H9 (cell line): ENCODE data around the gene MORN1. TPM values are rescaled to one million over a fixed set of nuclear protein-coding genes. Genes with fewer than 3 reads are reported as not detected.

Experiments
- DNase-seq: peaks from one replicate; pipeline ENCODE4 v3.0.0-alpha.2; 2017
- H2AFZ ChIP-seq: one replicate; pipeline ENCODE4 v1.6.1; 2013; ENCODE audit warnings: mild to moderate bottlenecking, low read length, control low read depth, moderate library complexity
- H2AK5ac ChIP-seq: 2 replicates; pipeline ENCODE4 v1.6.1; 2013; ENCODE audit warnings: low read length, control low read depth, mixed read lengths; ENCODE audit not compliant: insufficient read length
- H2BK120ac ChIP-seq: one replicate; pipeline ENCODE4 v1.6.1; 2013; ENCODE audit warnings: low read depth, mild to moderate bottlenecking, low read length, control low read depth, inconsistent platforms; ENCODE audit not compliant: poor library complexity, severe bottlenecking
- H2BK12ac ChIP-seq: 2 replicates; pipeline ENCODE4 v1.6.1; 2013; ENCODE audit warnings: low read length, control low read depth, mixed read lengths, low read depth; ENCODE audit not compliant: insufficient read length
- H2BK15ac ChIP-seq: 2 replicates; pipeline ENCODE4 v1.6.1; 2013; ENCODE audit warnings: low read depth, low read length, control low read depth
- H2BK20ac ChIP-seq: one replicate; pipeline ENCODE4 v1.6.1; 2013; ENCODE audit warnings: low read depth, mild to moderate bottlenecking, low read length, control low read depth, inconsistent platforms; ENCODE audit not compliant: poor library complexity, severe bottlenecking
- H2BK5ac ChIP-seq: 2 replicates; pipeline ENCODE4 v1.6.1; 2013; ENCODE audit warnings: low read length, control low read depth, mixed read lengths; ENCODE audit not compliant: insufficient read length
- H3K14ac ChIP-seq: 2 replicates; pipeline ENCODE4 v1.6.1; 2013; ENCODE audit warnings: low read length, control low read depth; ENCODE audit not compliant: insufficient read depth
- H3K18ac ChIP-seq: 2 replicates; pipeline ENCODE4 v1.6.1; 2013; ENCODE audit warnings: low read depth, mild to moderate bottlenecking, mixed read lengths, low read length, control low read depth; ENCODE audit not compliant: insufficient read length
- H3K23ac ChIP-seq: 2 replicates; pipeline ENCODE4 v1.6.1; 2013; ENCODE audit warnings: low read length, control low read depth, mixed read lengths, low read depth; ENCODE audit not compliant: insufficient read length
- H3K23me2 ChIP-seq: 2 replicates; pipeline ENCODE4 v1.6.1; 2013; ENCODE audit warnings: low read depth, mild to moderate bottlenecking, mixed read lengths, low read length, control low read depth; ENCODE audit not compliant: insufficient read length, poor library complexity, severe bottlenecking
- H3K27ac ChIP-seq: 2 replicates; pipeline ENCODE4 v1.5.1; 2013; ENCODE audit warnings: low read length, control low read depth, mixed read lengths, low read depth; ENCODE audit not compliant: insufficient read length
- H3K27me3 ChIP-seq: 2 replicates; pipeline ENCODE4 v1.6.1; 2013; ENCODE audit warnings: low read length, control low read depth, inconsistent platforms; ENCODE audit not compliant: insufficient read depth
- H3K4ac ChIP-seq: 2 replicates; pipeline ENCODE4 v1.6.1; 2013; ENCODE audit warnings: low read depth, mild to moderate bottlenecking, control low read depth, inconsistent platforms, low read length, moderate library complexity
- H3K4me1 ChIP-seq: 2 replicates; pipeline ENCODE4 v1.6.1; 2013; ENCODE audit warnings: low read length, control low read depth, inconsistent platforms; ENCODE audit not compliant: insufficient read depth
- H3K4me2 ChIP-seq: 2 replicates; pipeline ENCODE4 v1.6.1; 2013; ENCODE audit warnings: low read length, control low read depth, mixed read lengths; ENCODE audit not compliant: insufficient read length, insufficient read depth
- H3K56ac ChIP-seq: 2 replicates; pipeline ENCODE4 v1.6.1; 2013; ENCODE audit warnings: low read depth, mild to moderate bottlenecking, mixed read lengths, low read length, control low read depth; ENCODE audit not compliant: insufficient read length
- H3K79me1 ChIP-seq: 2 replicates; pipeline ENCODE4 v1.6.1; 2013; ENCODE audit warnings: low read depth, mild to moderate bottlenecking, moderate library complexity, low read length, control low read depth, inconsistent platforms; ENCODE audit not compliant: insufficient read depth, poor library complexity, severe bottlenecking
- H3K79me2 ChIP-seq: 2 replicates; pipeline ENCODE4 v1.6.1; 2013; ENCODE audit warnings: low read length, control low read depth, inconsistent platforms; ENCODE audit not compliant: insufficient read depth
- H3K9ac ChIP-seq: 2 replicates; pipeline ENCODE4 v1.6.1; 2013; ENCODE audit warnings: low read length, control low read depth, mixed read lengths; ENCODE audit not compliant: insufficient read length; ENCODE audit errors: extremely low read depth
- H3K9me3 ChIP-seq: one replicate; pipeline ENCODE4 v1.6.1; 2013; ENCODE audit warnings: low read depth, low read length, inconsistent platforms; ENCODE audit not compliant: control insufficient read depth
- H3T11ph ChIP-seq: one replicate; pipeline ENCODE4 v1.6.1; 2013; ENCODE audit warnings: mild to moderate bottlenecking, low read length, control low read depth, inconsistent platforms
- H4K20me1 ChIP-seq: one replicate; pipeline ENCODE4 v1.6.1; 2013; ENCODE audit not compliant: control insufficient read depth, insufficient read length, insufficient read depth
- H4K5ac ChIP-seq: 2 replicates; pipeline ENCODE4 v1.6.1; 2013; ENCODE audit warnings: low read depth, mild to moderate bottlenecking, mixed read lengths, low read length, control low read depth; ENCODE audit not compliant: insufficient read length
- H4K8ac ChIP-seq: replicated peaks from 2 replicates; pipeline ENCODE4 v1.6.1; 2013; ENCODE audit warnings: low read length, control low read depth, mixed read lengths, low read depth; ENCODE audit not compliant: insufficient read length
- H4K91ac ChIP-seq: 2 replicates; pipeline ENCODE4 v1.6.1; 2013; ENCODE audit warnings: low read depth, mild to moderate bottlenecking, moderate library complexity, mixed read lengths, low read length, control low read depth; ENCODE audit not compliant: insufficient read length
- H3K27ac Mint-ChIP-seq, 3 experiments: 2 replicates in 2 of 3; 3 replicates in 1 of 3; pipeline ENCODE4 v1.8.0; 2020 to 2021; ENCODE audit warnings: mixed read lengths in 3 of 3, mild to moderate bottlenecking in 1 of 3, moderate library complexity in 1 of 3
- H3K27me3 Mint-ChIP-seq: 2 replicates; pipeline ENCODE4 v1.8.0; 2021; ENCODE audit warnings: low read depth, mild to moderate bottlenecking, moderate library complexity, mixed read lengths
- H3K36me3 Mint-ChIP-seq, 3 experiments: 2 replicates in 2 of 3; 3 replicates in 1 of 3; pipeline ENCODE4 v1.8.0; 2020 to 2021; ENCODE audit warnings: low read depth in 3 of 3, mixed read lengths in 3 of 3; ENCODE audit not compliant: insufficient read depth in 1 of 3
- H3K4me1 Mint-ChIP-seq, 2 experiments: 2 replicates each; pipeline ENCODE4 v1.8.0; 2020; ENCODE audit warnings: mixed read lengths in 2 of 2
- H3K4me3 Mint-ChIP-seq, 2 experiments: 2 replicates in 1 of 2; 3 replicates in 1 of 2; pipeline ENCODE4 v1.8.0; 2020 to 2021; ENCODE audit warnings: mild to moderate bottlenecking in 2 of 2, mixed read lengths in 2 of 2, moderate library complexity in 1 of 2
- H3K9me3 Mint-ChIP-seq, 2 experiments: 2 replicates in 1 of 2; 3 replicates in 1 of 2; pipeline ENCODE4 v1.8.0; 2020; ENCODE audit warnings: mild to moderate bottlenecking in 2 of 2, mixed read lengths in 2 of 2, moderate library complexity in 1 of 2
- WGBS: extraction: QIAGEN DNeasy Blood & Tissue Kit; methylation state at CpG from one replicate; pipeline ENCODE4 v1.1.7; 2013; ENCODE audit warnings: missing lambda C conversion rate, low lambda C conversion rate, mixed read lengths; ENCODE audit not compliant: insufficient read length; ENCODE audit errors: extremely low coverage; 5-methylcytosine and 5-hydroxymethylcytosine counted together
- total RNA-seq: library from RNA; stranded (reverse); gene quantifications from 2 replicates; pipeline ENCODE4 v1.2.1, GENCODE V29; 2021
- TF ChIP-seq, protein P1 (sequence below): fragments of 200-600 bp; sonication (generic); conservative IDR thresholded peaks from 3 replicates; pipeline ENCODE4 v1.8.0; 2021; ENCODE audit warnings: antibody characterized with exemption, mild to moderate bottlenecking

Gene MORN1
- total RNA-seq, 1 experiment from 2014 or later: 12.7 TPM

DNA sequence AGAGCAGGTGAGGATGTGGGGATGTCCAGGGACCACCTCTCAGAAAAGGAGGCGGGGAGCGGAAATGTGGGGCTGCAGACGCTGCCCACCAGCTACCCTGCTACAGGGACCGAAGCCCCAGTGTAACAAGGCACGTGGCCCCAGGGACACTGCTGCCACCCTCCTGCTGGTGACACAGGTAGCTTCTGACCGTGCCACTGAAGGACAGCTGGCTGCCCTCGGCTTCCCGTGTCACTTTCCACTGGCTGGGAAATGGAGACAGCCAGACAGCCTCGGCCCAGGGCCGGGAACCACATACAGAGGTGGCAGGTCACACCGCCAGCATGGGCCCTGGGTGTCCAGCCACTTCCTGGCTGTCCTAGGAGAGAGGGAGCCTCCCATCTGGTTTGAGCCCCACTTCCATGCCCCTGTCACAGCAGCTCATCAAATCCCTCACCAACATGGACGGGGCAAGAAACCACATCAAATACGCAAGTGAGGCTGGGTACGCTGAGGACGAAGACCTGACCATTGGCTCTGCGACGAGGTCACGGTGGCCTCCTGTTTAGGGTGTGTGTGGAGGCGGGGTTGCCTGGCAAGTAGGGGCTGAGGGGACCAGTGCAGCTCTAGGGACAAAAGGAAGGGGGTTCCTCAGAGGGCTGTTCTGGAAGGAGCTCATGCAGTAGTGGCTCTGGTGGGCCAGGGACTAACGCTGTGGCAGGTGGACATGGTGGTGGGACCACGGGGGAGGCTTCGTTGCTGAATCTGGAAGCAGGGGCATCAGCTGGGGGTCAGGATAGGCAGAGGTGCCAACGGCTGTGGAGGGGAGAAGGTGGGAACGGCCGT, 16.0 kb upstream of the MORN1 start:
- Histone ChIP-seq H3K4me1 (no peaks in the 10 kb centered on the region), H3K56ac (no peak overlapping the region), H2AK5ac (no peak overlapping the region), H4K8ac (no peak overlapping the region), H4K5ac (no peak overlapping the region), H3K27ac (no peak overlapping the region), H3K9ac (no peak overlapping the region), H3K27me3 (no peaks in the 10 kb centered on the region), H3K23ac (no peak overlapping the region), H3K79me2 (no peaks in the 10 kb centered on the region), H2BK5ac (no peak overlapping the region), H2BK20ac (no peak overlapping the region), H2BK12ac (no peak overlapping the region), H4K91ac (no peak overlapping the region), H2AFZ (no peak overlapping the region), H3K18ac (no peak overlapping the region), H3K4me2 (no peak overlapping the region), H3K4ac (no peak overlapping the region), H3T11ph (no peak overlapping the region), H3K9me3 (no peaks in the 10 kb centered on the region), H3K14ac (no peak overlapping the region), H4K20me1 (no peaks in the 10 kb centered on the region), H2BK15ac (no peak overlapping the region), H3K79me1 (no peaks in the 10 kb centered on the region), H2BK120ac (no peak overlapping the region), H3K23me2 (peaks cover 8% of the 10 kb centered on the region)
- Mint-ChIP-seq H3K27ac (peak overlapping the region in 1 of 3 experiments; percentile 83; a peak in 2 of 7 replicates), H3K4me1 (peaks cover 4 to 11% of the 10 kb centered on the region in 2 experiments; a peak in 3 of 4 replicates), H3K36me3 (peaks cover 15 to 67% (median 59%) of the 10 kb centered on the region in 3 experiments; a peak in 6 of 7 replicates), H3K4me3 (no peak overlapping the region), H3K9me3 (no peaks in the 10 kb centered on the region), H3K27me3 (no peaks in the 10 kb centered on the region; the same call in none of the 2 replicates)
- DNase-seq: no peak
- TF ChIP-seq, protein P1, sequence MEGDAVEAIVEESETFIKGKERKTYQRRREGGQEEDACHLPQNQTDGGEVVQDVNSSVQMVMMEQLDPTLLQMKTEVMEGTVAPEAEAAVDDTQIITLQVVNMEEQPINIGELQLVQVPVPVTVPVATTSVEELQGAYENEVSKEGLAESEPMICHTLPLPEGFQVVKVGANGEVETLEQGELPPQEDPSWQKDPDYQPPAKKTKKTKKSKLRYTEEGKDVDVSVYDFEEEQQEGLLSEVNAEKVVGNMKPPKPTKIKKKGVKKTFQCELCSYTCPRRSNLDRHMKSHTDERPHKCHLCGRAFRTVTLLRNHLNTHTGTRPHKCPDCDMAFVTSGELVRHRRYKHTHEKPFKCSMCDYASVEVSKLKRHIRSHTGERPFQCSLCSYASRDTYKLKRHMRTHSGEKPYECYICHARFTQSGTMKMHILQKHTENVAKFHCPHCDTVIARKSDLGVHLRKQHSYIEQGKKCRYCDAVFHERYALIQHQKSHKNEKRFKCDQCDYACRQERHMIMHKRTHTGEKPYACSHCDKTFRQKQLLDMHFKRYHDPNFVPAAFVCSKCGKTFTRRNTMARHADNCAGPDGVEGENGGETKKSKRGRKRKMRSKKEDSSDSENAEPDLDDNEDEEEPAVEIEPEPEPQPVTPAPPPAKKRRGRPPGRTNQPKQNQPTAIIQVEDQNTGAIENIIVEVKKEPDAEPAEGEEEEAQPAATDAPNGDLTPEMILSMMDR: no peak
- no CpG with 5 or more reads among the region's 25 CpGs for WGBS
